GM19099 (cell line): Measurements from ENCODE around the gene OR2A5.

Experiments used
- POLR2A ChIP-seq: IDR thresholded peaks from 3 replicates; pipeline ENCODE4 v1.6.1; 2011; ENCODE audit warnings: low read depth; ENCODE audit not compliant: insufficient read length; ENCODE audit errors: extremely low read depth

Gene OR2A5

DNA sequence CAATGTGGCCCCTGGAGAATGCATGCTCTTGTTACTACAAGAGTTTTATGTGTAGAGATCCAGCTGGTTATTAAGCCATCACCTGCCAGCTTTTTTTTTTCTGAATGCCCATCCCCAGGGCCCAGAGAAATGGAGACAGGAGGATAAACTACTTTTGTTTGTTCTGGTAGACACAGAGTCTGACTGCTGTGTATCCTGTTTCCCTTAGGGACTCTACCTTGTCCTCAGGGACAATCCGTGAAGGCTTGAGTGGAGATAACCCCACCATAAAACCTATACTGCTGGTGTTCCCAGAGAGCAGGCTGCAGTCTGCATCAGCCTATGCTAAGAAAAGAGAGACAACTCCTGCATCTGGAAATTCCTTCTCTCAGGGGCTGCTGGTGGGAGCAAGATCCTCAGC is at the start of gene OR2A5:
TSS of gene OR2A5 (plus strand) at position 301 of the 400 bp plus-strand sequence. CDS start 1,454 bp downstream, outside the sequence.
- TF ChIP-seq POLR2A = no peak

- no peak for TF ChIP-seq POLR2A
Observed at GRCh38 chr7:144000020-144000419, 48.7 kb upstream of the OR2A5 start, which contains the start of gene OR6B1. Gene OR6B1, plus strand, starts transcription at chr7:144000320. Its CDS starts 3,677 bp downstream, at chr7:144003997.

- no peak for TF ChIP-seq POLR2A
Observed at GRCh38 chr7:144001543-144001942, 47.2 kb upstream of the OR2A5 start.

DNA sequence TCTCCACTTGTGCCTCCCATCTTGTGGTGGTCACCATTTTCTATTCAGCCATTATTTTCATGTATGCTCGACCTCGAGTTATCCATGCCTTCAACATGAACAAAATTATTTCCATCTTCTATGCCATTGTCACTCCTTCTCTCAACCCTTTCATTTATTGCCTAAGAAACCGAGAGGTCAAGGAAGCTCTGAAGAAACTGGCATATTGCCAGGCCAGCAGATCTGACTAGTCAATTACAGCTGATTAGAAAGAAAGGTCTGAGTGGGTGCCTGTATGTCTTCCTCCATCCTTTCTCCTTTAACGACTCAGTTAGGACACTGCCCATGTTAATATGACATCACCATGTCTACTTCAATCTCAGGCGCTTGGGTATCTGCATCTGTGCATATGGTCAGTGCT is 44.0 kb upstream of the OR2A5 start:
- no peak for TF ChIP-seq POLR2A

GRCh38 chr7:144006029-144006691 is 42.6 kb upstream of the OR2A5 start:
- no peak for TF ChIP-seq POLR2A

GRCh38 chr7:144006692-144007042 is 42.1 kb upstream of the OR2A5 start:
- no peak for TF ChIP-seq POLR2A

DNA sequence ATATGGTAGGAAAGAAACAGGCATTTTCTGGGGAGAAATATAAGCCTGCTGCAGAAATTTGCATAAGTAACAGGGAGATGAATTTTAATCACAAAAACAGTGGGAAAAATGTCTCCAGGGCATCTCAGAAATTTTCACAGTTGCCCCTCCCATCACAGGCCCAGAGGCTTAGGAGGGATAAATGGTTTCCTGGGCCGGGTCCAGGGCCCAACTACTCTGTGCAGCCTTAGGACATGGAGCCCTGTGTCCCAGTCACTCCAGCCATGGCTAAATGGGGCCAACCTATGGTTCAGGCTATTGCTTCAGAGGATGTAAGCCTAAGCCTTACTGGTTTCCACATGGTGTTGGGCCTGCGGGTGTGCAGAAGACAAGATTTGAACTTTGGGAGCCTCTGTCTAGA is 39.4 kb upstream of the OR2A5 start:
- no peak for TF ChIP-seq POLR2A

DNA sequence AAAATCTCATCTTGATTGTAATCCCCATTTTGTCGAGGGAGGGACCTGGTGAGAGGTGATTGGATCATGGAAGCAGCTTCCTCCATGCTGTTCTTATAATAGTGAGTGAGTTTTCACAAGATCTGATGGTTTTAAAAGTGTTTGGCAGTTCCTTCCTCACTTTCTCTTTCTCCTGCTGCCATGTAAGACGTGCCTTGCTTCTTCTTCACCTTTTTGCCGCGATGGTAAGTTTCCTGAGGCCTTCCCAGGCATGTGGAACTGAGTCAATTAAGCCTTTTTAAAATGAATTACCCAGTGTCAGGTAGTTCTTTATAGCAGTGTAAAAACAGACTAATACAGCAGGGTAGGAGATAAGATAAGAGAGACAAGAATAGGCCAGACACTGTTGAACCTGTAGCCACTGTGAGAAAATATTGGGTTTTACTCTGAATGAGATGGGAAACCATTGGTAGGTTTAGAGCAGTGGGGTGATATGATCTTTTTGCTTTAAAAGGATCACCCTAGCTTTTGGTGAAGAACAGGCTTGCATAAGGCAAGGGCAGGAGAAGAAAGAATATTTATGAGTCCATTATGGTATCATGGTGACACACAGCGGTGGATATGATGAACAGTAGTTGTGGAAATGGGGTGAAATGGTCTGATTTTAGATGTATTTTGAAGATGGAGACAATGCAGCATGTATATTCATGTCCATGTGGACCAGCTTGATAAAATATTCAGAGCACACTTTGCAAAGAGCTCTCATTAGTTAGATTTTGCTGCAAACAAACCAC is 37.1 kb upstream of the OR2A5 start:
- no peak for TF ChIP-seq POLR2A

DNA sequence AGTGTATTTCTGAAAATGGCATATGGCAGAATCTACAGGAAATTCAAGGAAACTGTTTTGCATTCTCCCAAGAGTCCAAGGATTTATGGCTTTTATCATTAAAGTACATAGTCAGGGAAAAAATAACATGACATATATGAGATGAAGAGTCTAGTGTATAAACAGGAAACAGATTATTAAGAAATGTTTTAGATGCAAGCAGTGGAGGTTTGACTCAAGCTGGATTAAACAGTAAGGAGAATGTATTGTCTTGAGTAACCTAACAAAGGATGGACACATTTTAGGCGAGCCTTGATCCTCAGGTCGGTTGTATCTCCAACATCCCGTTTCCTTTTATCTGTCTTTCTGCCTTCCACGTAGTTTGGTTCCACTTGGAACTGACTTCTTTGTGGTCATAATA is 30.7 kb upstream of the OR2A5 start:
- no peak for TF ChIP-seq POLR2A

GRCh38 chr7:144019457-144019856 is 29.3 kb upstream of the OR2A5 start:
- no peak for TF ChIP-seq POLR2A

- TF ChIP-seq POLR2A = no peak
Observed at GRCh38 chr7:144020340-144020739, 28.4 kb upstream of the OR2A5 start.

GRCh38 chr7:144022169-144022568 is 26.6 kb upstream of the OR2A5 start:
- no peak for TF ChIP-seq POLR2A

GRCh38 chr7:144023171-144023827 is 25.4 kb upstream of the OR2A5 start:
- TF ChIP-seq POLR2A = no peak

DNA sequence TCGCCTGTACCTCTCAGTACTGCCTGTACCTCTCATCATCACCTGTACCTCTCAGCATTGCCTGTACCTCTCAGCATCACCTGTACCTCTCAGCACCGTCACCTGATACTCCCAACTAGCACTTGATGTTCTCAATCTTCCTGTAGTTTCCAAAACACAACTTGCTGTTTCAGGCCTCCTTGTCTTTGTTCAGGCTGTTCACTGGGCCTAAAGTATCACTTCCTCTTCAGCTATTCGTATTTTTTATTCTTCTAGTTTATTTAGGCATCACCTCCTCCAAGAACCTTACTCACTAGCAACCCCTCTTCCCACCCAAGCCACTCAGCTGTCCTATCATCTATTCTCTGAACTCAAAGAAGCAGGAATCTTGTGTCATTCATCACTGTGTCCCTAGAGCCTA is 24.5 kb upstream of the OR2A5 start:
- no peak for TF ChIP-seq POLR2A

DNA sequence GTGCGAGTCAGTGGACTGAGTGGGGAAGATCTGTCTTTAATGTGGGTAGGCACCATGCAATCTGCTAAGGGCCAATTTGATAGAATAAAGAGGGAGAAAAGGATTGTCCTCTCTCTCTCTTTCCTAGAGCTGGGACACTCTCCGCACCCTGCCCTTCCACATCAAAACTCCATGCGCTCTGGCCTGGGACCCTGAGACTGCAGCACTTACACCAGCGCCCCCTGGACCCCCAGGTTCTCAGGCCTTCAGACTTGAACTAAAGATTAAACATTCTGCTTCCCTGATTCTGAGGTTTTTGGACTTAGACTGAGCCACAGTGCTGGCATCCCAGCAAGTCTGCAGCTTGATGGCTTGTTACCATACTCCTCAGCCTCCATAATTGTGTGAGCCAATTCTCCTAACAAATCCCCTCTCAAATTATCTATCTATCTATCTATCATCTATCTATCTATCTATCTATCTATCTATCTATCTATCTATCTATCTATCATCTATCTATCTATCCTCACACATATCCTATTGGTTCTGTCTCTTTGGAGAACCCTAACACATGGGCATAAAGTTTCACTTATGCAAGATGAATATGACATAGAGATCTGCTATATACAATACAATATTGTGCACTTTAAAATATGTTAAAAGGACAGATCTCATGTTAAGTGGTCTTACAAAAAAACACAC is 22.4 kb upstream of the OR2A5 start:
- TF ChIP-seq POLR2A = no peak

GRCh38 chr7:144027070-144027469 is 21.7 kb upstream of the OR2A5 start:
- TF ChIP-seq POLR2A = no peak

- no peak for TF ChIP-seq POLR2A
Observed at GRCh38 chr7:144027974-144028373, 20.8 kb upstream of the OR2A5 start.
